Superior temporal gyrus (tissue), 1 donor: ENCODE data around the gene LTBP3.

ENCODE experiments used
- DNase-seq: peaks from one replicate; pipeline ENCODE4 v3.0.0-alpha.2; 2016; ENCODE audit errors: extremely low spot score

LTBP3 gene

GRCh38 chr11:65506772-65507505 lies 51.2 kb downstream of the LTBP3 start:
- DNase-seq = peak; percentile 38

- no peak for DNase-seq
Measured at GRCh38 chr11:65506290-65506771, 51.8 kb downstream of the LTBP3 start.

GRCh38 chr11:65505466-65506289 lies 52.5 kb downstream of the LTBP3 start:
- DNase-seq = peak; percentile 47

GRCh38 chr11:65504674-65505465 lies 53.3 kb downstream of the LTBP3 start:
- DNase-seq = peak; percentile 45

GRCh38 chr11:65503949-65504673 lies 54.0 kb downstream of the LTBP3 start:
- peak; percentile 50 for DNase-seq

GRCh38 chr11:65503368-65503948 lies 54.7 kb downstream of the LTBP3 start:
- DNase-seq = peak; percentile 46

GRCh38 chr11:65502555-65503367 lies 55.4 kb downstream of the LTBP3 start:
- peak; percentile 58 for DNase-seq

- DNase-seq = no peak
Measured at GRCh38 chr11:65502274-65502554, 55.9 kb downstream of the LTBP3 start.

- peak; percentile 49 for DNase-seq
Measured at GRCh38 chr11:65501472-65502273, 56.5 kb downstream of the LTBP3 start.

GRCh38 chr11:65501186-65501471 lies 57.0 kb downstream of the LTBP3 start:
- peak; percentile 43 for DNase-seq

- DNase-seq = peak; percentile 71
Measured at GRCh38 chr11:65500387-65501185, 57.6 kb downstream of the LTBP3 start.

GRCh38 chr11:65499713-65500386 lies 58.3 kb downstream of the LTBP3 start:
- DNase-seq = peak; percentile 71

GRCh38 chr11:65498977-65499712 lies 59.0 kb downstream of the LTBP3 start, which contains the start of gene MALAT1:
Gene MALAT1 (plus strand): TSS chr11:65499045.
- peak; percentile 99 for DNase-seq

GRCh38 chr11:65498727-65498976 lies 59.5 kb downstream of the LTBP3 start:
- no peak for DNase-seq

- DNase-seq = peak; percentile 89
Measured at GRCh38 chr11:65498042-65498726, 60.0 kb downstream of the LTBP3 start.

- DNase-seq = peak; percentile 95
Measured at GRCh38 chr11:65497141-65498041, 60.8 kb downstream of the LTBP3 start.
